ENCODE measurements around the gene PSME1.

PSME1 gene

GRCh38 chr14:24172261-24172860, 36.4 kb downstream of the PSME1 start:
- DNase-seq (ENCODE audit: low read depth in 2 of 2) = no peak

GRCh38 chr14:24172871-24173281, 36.9 kb downstream of the PSME1 start:
- no peak for DNase-seq (ENCODE audit: low read depth in 2 of 2)

- DNase-seq (ENCODE audit: low read depth in 2 of 2) = no peak
These were observed 40.6 kb downstream of the PSME1 start for GRCh38 chr14:24176599-24176998.

DNA sequence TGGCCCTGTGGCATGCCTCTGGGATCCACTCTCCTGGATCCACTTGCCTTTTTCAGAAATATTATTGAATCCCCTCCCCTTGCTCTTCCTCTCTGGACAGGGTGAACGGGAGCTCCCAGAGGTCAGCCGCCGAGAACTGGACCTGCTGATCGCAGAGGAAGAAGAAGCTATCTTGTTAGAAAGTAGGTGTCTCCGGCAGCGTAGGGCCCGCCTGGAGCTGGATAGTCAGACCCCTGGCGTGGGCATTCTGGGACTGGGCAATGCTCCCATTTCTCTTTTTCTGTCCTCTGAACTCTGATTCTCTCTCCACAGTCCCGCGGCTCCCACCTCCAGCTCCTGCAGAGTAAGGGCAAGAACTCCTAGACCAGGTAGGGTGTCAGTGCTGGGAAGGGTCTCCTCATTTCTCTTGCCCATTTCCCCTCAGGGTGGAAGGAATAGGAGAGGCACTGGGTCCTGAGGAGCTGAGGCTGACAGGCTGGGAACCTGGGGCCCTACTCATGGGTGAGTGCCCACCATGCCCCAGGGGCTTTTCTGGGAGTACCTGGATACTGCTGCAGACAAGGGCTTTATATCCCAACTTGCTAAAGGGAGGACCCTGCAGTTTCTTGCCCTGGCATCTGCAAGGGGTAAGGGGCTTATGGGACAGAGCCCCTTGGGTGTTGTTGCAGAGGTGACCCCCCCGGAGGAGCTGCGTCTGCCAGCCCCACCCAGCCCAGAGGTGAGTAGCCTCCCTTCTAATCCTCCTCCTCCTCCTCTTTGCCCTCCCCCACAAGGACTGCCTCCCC, 41.2 kb downstream of the PSME1 start:
- DNase-seq (ENCODE audit: low read depth in 2 of 2) = no peak

DNA sequence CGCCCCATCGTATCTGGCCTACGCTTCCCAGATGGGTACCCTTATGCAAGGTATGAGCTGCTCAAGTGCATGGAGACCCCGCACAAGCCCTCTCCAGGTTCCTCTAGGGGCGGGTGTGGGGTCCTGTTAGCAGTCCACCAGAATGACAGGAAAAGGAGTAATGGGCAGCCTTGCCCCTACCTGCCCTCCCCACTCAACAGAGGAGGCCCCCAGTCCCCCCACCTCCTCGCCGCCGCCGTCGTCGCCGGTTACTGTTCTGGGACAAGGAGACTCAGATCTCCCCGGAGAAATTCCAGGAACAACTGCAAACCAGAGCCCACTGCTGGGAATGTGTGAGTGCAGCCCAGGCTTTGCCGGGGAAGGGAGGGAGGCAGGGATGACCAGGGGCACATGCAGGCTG, 41.9 kb downstream of the PSME1 start:
- no peak for DNase-seq (ENCODE audit: low read depth in 2 of 2)

- no peak for DNase-seq (ENCODE audit: low read depth in 2 of 2)
These were observed 42.6 kb downstream of the PSME1 start for GRCh38 chr14:24178399-24179178.

- no peak for DNase-seq (ENCODE audit: low read depth in 2 of 2)
These were observed 43.4 kb downstream of the PSME1 start for GRCh38 chr14:24179294-24179960.

DNA sequence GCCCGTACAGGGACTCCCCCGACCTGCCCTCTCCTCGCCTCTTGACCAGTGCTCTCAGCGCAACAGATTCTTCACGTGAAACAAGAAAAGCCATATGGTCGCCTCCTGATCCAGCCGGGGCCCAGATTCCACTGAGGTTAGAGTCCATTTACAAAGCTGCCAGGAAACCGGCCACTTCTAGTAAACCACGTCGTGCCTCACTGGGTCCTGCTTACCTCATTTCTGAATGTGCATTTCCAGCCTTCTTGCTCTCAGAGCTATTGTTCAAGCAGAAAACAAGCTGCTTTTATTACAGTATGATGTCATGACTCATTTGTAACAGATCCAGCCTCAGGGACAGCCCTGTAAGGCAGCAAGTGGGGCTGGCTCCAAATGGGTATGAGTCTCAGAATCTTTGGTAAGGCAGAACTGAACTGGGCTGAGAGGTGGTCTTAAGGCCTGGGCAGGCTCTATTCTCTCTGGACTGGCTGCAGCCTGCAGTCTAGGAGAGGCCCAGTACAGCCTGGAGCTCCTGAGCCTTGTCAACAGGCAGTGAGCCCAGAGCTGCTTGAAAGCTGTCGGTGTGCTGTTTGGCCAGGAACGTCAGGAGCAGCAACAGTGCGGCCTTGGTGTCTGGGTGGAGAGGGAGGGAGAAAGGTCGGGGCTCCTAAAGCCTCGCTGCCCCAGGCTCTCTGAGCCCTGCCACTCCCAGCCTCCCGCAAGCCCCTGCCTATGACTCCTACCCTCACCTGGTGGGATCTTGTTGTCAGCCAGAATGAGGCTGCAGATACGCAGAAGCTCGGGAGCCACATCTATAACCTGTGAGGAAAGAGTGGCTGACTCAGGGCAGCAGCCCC, 44.2 kb downstream of the PSME1 start:
- no peak for DNase-seq (ENCODE audit: low read depth in 2 of 2)

DNA sequence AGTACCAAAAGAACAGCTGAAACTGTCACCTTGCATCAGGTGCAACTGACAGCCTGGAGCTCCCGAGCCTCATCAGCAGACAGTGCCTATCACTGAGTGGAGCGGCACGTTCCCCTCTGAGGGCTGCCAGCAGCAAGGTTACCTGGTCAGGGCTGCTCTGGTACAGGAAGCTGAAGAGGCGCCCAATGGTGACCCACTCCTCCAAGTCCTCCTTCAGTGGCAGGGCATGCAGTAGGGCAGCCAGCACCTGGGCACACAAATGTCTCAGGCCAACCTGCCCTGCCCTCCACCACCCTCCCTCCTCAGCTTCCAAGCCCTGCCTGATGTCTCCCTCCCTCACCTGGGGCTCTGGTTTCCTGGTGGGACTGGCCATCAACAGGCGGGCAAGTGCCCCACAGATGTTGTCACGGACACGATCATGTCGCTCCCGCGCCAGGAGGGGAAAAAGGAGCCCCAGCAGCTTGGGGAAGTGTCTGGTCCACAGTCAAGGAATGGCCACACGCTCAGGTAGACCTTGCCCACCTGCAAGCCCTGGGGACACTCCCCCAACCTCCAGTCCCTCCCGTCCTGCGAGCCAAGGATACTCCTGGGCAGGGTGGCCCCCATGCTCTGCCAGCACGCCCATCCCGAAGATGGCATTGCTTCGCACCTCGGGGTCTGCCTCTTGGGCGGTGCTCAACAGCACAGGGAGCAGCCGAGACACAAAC, 45.5 kb downstream of the PSME1 start:
- DNase-seq (ENCODE audit: low read depth in 2 of 2) = no peak

DNA sequence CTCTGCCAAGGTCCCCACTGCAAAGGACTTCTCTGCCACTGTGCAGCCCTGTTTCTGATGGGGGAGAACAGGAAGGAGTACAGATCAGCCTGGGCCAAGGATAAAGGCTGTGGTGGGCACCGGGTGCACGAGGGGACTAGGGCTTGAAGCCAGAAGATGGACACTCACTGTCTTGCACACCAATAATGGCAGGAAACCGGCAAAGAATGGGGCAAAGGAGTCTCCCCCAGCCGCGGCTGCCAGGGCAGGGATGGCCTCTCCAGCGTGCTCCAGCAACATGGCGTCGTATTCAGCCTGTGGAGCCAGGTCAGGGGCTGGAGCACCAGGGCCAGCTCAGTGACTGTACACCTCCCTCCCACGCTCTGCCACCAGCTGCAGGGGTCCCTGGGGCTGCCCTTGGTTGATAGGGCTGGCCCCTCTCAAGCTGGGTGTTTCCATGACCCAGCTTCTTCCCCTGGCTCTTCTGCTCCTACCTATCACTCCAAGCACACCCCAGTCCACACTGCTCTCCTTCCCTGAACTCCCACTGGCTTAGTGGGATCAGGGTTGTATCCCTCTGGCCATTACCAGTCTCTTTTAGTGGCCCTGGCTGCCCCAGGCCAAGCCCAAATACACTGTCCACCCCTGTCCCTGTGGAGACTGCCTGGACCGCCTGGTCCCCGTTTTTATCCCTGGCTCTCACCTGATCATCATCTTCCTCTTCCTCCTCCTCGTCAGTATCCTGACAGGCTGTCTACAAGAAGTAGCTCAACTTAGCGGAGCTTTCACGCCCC, 46.3 kb downstream of the PSME1 start:
- DNase-seq (ENCODE audit: low read depth in 2 of 2) = no peak

DNA sequence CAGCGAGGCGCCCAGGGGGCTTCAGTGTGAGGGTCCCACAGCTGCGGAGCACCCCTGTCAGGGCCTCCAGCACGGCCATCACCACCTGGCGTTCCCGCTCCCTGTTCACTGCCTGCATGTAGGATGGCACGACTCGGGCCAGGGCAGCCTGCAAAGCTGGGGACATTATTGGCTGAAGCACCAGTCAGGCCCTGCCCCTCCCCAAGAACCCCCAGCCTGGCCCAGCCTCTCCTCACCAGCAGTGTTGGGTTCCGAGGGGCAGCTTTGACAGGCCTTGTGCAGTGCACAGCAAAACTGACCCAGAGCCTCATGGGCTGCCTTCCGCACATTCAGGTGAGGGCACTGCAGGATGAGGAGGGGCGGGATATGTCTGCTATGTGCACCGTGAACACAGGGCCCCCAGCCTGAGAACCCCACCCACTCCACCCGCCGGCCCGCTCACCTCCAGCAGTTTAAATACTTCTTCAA, 47.1 kb downstream of the PSME1 start:
- DNase-seq (ENCODE audit: low read depth in 2 of 2) = no peak

DNA sequence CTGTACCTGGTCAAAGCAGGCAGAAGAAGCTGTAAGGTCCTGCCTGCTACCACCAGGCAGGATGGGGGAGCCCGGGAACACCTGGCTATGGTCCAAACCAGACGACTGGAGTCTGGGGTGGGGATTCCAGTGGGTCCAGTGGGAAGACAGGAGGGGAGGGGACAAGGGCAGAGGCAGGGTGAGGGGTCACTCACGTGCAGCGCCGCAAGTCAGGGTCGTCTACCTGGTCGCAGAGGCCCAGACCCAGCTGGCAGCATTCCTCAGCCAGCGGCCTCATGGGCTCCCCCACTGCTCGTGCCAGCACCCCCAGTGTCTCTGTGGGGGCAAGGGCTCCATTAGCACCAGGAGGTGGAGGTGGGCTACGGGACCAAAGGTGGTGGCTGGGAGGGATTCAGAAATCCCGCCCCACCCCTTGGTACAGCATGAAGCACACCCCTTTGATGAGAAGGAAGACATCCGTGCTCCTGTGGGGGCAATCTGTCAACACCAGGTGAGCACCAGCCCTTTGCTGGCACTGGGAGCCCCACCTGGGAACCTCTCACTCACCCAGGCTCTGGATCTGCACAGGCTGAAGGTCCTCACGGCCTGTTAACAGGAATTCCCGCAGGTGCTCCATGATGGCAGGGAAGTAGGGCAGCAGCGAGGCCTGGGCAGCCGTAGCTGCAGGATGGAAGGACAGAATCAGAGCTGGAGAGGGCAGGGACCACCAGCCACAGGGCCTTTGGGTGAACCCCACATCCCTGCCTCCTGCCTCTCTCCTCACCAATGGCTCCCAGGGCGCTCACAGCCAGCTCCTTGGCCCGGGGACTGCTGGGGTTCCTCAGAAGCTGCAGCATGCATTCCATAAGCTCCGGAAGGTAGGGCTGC, 48.3 kb downstream of the PSME1 start:
- DNase-seq (ENCODE audit: low read depth in 2 of 2) = no peak

DNA sequence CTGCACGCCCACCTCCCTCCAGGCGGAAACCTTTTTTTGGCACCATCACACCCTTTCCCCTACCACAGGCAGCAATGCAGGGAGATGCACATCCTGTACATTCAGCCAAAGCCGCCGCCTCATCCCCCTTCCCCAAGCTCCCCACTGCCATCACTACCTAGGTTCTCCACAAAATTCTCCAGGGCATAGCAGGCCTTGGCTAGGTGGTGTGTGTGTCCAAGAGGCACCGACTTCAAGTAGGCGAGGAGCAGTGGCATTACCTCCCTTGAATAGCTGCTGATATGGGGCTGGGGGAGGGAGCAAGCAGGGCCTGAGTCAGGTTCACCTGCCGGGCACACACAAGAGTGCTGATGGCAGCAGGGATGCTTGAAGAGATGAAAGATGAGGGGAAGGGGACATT, 49.0 kb downstream of the PSME1 start:
- no peak for DNase-seq (ENCODE audit: low read depth in 2 of 2)

DNA sequence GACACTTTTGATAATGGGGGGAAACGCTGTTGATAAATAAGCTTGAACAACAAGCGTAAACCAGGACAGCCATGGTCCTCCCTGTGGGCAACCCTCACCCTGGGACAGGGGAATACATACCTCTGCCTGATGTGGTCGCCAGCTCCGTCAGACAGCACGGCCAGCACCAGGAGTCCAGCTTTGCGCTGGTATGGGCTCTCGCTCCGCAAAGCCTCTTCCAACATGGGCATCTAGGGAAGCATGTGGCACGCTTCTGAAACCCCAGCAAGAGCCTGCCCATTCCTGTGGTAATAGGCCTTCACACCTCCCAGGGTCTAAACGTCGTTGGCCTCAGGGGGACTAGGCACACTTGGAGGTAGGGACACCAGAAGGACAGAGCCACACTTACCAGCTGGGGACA, 49.7 kb downstream of the PSME1 start:
- DNase-seq (ENCODE audit: low read depth in 2 of 2) = no peak

DNA sequence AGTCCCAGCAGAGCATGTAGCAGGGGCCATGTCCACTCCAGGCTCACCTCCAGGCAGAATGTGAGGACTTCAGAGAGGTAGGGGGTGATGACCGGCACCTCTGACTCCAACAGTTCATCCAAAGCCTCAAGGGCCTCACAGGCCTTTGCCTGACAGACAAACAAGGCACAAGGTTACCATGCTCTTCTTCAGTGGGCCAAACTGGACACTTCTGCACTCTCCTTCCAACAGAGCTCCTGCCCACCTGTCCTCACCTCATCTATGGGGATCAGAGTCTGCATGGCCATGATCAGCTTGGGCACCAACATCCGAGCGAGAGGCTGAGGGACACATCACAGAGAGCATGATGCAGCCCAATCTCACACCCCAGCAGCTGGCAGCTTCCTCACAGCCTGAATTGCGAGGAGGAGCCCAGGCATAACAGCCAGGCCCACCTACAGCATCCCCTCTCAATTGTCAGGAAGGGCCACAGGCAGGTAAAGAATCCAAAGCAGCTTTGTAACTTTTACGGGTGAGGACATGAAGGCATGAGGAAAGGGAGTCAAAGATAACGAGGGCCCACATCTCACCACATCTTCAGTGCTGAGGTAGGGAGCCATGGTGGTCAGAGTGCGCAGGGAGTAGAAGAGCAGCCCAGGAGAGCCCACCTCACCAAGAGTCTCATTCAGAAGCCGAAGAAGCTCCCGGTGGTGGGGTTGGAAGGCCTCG, 51.0 kb downstream of the PSME1 start:
- DNase-seq (ENCODE audit: low read depth in 2 of 2) = no peak

GRCh38 chr14:24187539-24187915, 51.5 kb downstream of the PSME1 start:
- no peak for DNase-seq (ENCODE audit: low read depth in 2 of 2)
